Inflammatory macrophage (primary cell): ENCODE data around the gene DNAH9.

ENCODE experiments used
- DNase-seq, 2 donors: peaks; one replicate each; pipeline ENCODE4 v3.0.0-alpha.2; 2020 to 2022

DNAH9 gene

GRCh38 chr17:11682646-11683045, 84.4 kb downstream of the DNAH9 start:
- DNase-seq, result no peak

DNA sequence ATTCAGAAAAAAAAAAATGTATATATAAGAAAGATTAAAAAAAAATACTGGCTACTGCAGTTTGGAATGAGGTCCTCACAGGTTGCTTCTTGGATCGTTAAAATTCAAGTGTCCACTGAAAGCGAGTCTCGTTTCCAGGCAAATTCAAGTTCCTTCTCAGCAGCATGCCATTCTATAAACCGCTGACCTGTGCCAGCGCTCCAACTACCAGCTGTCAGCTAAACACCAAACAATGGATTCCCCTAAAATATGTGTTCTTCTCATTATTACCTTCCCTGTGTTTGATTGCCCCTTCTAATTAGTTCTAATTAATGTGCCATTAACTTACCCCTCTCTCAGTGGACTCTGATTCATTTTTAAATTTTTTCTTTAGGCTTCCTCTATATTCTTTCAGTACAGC, 92.4 kb downstream of the DNAH9 start:
- DNase-seq, result no peak

DNA sequence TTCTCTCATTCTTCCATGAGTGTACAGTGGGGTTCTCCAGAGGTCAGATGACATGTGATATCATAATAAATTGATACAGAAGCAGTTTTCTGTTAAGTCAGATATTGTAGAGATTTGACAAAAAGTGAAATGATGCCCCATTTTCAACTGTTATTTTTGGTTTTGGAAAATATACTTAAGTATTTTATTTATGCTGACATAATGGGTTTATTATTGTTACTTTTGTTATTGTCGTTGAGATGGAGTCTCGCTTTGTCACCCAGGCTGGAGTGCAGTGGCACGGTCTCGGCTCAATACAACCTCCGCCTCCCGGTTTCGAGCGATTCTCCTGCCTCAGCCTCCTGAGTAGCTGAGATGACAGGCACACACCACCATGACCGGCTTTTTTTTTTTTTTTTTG, 94.4 kb downstream of the DNAH9 start:
- DNase-seq, result no peak

DNA sequence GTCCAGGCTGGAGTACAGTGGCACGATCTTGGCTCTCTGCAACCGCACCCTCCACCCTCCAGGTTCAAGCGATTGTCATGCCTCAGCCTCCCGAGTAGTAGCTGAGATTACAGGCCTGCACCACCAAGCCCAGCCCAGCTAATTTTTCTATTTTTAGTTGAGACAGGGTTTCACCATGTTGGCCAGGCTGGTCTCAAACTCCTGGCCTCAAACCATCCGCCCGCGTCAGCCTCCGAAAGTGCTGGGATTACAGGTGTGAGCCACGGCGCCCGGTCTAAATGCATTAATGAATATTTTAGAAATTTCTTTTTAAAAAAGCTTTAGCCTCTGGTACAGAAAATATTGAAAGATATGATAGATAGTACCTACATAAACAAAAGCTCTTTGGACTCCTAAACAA, 95.0 kb downstream of the DNAH9 start:
- no peak for DNase-seq

- DNase-seq, result no peak
Observed at GRCh38 chr17:11700668-11701067, 102.4 kb downstream of the DNAH9 start.

DNA sequence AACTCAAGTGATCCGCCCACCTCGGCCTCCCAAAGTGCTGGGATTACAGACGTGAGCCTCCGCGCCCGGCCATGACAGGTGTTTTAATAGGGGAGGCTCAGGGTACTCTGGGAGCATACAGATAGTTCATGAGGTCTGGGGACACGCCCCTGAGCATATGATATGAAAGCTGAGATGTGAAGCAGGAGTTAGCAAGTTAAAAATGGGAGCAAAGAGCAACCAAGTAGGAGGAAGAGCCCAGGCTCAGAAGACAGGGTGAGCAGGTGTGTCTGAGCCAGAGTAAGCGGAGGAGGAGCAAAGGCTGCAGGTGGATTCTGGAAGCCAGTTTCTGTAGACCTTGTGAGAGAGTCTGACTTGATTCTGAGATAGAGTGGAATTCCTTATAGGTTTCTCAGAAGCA, 103.6 kb downstream of the DNAH9 start:
- no peak for DNase-seq

GRCh38 chr17:11704041-11704440, 105.8 kb downstream of the DNAH9 start:
- no peak for DNase-seq

GRCh38 chr17:11705111-11705510, 106.8 kb downstream of the DNAH9 start:
- DNase-seq, result no peak

DNA sequence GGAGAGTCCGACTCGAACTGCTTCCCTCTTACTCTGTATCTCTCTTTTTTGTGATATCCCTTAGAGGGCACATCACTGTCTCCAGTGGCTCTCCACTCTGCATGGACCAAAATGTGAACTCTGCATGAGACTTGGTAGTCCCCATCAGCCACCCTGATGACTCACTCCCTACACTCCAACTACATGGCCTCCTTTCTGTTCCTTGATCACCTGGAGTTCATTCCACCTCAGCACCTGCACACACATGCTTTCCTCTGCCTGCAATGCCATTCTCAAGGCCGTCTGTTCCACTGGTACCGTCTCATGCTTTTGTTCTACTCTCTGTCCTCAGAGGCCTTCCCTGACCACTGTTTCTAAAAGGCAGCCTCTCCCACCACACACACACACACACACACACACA, 109.3 kb downstream of the DNAH9 start:
- no peak for DNase-seq

DNA sequence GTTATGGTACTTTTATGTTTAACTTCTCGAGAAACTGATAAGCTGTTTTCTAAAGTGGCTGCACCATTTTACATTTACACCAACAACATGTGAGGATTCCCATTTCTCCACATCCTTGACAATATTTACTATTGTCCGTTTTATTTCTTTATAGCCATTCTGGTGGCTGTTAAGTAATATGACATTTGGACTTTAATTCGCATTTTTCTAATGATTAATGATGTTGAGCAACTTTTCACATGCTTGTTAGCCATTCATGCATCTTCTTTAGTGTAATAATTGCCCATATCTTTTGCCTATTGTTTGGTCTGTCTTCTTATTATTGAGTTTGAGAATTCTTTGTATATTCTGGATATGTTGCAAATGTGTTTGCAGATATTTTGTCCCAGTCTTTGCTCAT, 114.2 kb downstream of the DNAH9 start:
- DNase-seq, result no peak

DNA sequence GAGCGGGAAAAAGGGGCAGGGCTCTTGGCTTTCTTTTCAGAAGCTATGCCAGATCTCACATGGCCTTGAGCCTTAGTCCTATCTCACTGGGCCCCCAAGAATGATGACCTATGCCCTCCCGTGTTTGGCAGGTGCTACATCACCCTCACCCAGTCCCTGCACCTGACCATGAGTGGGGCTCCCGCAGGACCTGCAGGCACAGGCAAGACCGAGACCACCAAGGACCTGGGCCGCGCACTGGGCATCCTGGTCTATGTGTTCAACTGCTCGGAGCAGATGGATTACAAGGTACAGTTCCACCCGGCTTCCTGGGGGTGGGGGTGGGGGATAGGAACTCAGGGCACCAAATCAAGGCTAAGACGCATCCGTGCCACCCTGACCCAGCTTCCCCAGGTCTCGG, 120.9 kb downstream of the DNAH9 start:
- no peak for DNase-seq

DNA sequence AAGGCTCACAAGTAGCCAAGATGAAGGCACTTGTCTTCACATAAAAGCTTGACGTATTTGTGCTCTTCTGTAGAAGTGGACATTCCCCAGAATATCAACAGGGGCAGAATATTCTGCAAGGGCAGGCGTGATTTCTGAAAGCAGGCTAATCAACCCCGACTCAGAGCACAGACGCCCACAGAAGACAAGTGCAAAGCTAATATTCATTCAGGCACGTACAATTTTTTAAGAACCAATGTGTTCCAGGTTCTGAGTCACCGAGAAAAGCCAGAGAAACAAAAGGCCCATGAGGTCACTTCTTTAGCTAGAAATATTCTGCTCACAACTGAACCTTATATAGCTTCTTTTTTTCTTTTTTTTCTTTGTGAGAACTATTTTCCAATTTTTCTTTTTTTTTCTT, 121.6 kb downstream of the DNAH9 start:
- DNase-seq, result no peak

GRCh38 chr17:11720816-11721215, 122.5 kb downstream of the DNAH9 start:
- no peak for DNase-seq

DNA sequence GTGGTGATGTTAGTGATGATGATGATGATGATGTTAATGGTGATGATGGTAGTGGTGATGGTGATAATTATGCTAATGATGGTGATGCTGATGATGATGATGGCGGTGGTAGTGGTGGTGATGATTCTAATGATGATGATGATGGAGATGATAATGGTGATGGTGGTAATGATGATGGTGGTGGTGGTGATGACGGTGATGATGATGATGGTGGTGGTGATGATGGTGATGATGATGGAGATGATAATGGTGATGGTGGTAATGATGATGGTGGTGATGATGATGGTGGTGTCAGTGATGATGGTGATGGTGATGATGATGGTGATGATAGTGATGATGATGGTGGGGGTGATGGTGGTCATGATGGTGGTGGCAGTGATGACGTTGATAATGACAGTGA, 132.5 kb downstream of the DNAH9 start:
- no peak for DNase-seq

GRCh38 chr17:11736613-11737312, 138.5 kb downstream of the DNAH9 start:
- no peak for DNase-seq

DNA sequence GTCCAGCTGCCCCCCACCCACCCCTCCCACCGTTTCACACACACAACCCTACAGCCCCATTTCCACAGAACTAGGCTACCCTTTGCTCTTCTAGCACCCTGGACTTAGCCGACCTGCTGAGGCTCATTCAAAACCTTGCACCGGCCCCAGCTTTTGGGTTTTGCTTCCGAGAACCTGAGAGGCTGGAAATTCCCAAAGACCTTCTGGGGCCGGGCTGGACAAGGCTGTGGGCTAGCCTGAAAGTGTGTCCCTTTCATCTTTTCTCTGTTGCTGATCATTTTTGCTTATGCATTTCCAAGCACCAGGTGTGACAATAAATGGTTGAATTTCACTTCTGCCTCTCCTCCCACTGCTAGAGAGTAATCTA, 139.0 kb downstream of the DNAH9 start:
- DNase-seq, result no peak

DNA sequence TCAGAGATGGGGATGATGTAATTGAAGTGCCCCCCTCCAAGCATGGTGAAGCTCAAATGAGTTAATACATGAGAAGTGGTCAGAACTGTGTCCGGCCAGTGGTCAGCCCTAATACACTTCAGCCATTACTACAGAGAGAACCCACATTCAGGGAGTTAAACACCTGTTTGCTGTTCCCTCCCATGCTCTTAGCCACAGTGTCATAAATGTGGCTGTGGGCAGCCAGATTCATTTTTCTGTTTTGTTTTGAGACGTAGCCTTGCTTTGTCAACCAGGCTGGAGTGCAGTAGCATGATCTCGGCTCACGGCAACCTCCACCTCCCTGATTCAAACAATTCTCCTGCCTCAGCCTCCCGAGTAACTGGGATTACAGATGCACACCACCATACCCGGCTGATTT, 139.9 kb downstream of the DNAH9 start:
- DNase-seq, result no peak

DNA sequence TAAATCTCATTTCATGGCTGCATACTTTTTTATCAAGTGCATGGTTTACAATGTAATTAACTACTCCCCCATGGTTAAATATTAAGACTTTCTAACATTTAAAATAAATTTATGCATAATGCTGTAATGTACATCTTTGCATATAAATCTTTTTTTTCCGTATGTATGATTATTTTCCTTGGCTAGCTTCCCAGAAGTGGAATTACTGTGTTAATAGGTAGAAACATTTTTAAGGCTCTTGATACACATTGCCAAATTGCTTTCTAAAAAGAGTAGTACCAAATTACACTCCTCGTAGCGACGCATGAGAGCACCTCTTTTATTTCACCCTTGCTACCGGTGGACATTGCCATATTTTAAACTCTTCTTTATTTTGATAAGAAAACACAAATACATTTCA, 141.1 kb downstream of the DNAH9 start:
- DNase-seq, result no peak

DNA sequence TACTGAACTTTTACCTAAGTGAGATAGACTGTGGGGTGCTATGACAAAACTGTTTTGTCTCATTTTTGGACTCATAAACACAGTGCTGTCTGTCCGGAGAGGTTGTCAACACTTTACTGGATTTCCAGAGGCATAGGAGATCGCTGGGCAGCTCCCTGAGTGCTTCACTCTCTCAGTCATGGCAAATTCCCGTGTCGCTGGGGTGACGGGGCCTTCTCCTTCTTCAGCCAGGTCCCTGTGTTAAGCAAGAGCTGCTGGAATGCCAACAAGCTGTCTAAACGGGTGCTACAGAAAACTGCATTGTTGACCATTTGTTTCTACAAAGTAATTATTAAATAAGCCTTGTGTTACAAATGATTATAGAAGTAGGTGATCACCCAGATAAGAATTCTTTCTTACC, 141.6 kb downstream of the DNAH9 start:
- no peak for DNase-seq

- no peak for DNase-seq
Observed at GRCh38 chr17:11742886-11743285, 144.6 kb downstream of the DNAH9 start.

DNA sequence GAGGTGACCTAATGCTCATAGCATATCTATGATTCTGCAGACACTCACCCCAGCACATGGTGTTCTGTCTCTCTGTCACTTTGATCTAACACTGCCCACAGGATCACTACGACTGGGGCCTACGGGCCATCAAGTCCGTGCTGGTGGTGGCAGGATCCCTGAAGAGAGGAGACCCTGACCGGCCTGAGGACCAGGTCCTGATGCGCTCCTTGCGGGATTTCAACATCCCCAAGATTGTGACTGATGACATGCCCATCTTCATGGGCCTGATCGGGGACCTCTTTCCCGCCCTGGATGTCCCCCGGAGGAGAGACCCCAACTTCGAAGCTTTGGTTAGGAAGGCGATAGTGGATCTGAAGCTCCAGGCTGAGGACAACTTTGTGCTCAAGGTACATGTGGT, 146.4 kb downstream of the DNAH9 start:
- no peak for DNase-seq

DNA sequence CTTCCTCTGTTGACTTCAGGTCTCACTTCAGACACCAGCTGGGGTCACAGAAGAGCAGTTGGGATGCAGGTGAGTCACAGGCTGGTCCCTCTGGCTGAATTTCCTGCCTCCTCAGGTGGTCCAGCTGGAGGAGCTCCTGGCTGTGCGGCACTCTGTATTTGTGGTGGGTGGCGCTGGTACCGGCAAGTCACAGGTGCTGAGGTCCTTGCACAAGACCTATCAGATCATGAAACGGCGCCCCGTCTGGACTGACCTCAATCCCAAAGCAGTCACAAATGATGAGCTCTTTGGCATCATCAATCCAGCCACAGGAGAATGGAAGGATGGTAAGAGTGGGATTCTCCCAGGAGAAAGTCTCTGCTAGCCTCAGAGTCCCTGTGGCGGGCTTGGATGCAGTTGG, 149.2 kb downstream of the DNAH9 start:
- DNase-seq, result no peak

- DNase-seq, result no peak
Observed at GRCh38 chr17:11757815-11758214, 159.5 kb downstream of the DNAH9 start.

- DNase-seq, result no peak
Observed at GRCh38 chr17:11768106-11768505, 169.8 kb downstream of the DNAH9 start.

DNA sequence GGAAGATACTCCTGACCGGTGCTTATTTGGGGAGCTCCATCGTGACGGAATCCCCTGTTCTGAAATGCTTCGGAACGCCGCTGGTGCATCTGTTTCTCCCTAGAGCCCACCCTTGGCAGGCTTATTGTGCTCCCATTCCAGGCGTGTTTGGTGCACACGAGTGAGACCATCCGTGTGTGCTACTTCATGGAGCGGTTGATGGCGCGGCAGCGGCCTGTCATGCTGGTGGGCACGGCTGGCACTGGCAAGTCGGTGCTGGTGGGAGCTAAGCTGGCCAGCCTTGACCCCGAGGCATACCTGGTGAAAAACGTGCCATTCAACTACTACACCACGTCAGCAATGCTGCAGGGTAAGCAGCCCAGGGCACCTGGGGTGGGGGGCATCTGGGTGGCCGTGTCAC, 170.7 kb downstream of the DNAH9 start:
- no peak for DNase-seq

GRCh38 chr17:11772031-11772430, 173.8 kb downstream of the DNAH9 start:
- DNase-seq, result no peak
